ENCODE measurements around the gene CDV3.

Gene CDV3

GRCh38 chr3:133600572-133601081, 27.1 kb downstream of the CDV3 start:
- DNase-seq (ENCODE audit: low read depth in 2 of 2, low spot score in 1 of 2) = no peak

DNA sequence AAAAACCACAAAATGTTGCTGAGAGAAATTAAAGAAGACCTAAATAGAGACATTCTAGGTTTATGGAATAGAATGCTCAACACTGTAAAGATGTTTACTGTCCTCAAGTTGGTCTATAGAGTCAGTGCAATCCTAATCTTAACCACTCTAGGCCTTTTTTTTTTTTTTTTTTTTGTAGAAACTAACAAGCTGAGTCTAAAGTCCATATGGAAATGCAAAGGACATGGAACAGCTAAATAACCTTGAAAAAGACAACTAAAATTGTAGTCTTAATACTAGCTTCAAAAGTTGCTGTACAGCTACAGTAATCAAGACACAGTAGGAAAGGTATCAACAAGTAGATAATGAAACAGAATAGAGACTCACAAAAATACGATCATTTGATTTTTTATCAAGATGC, 32.9 kb downstream of the CDV3 start:
- DNase-seq (ENCODE audit: low read depth in 2 of 2, low spot score in 1 of 2) = no peak

- DNase-seq (ENCODE audit: low read depth in 2 of 2, low spot score in 1 of 2) = no peak
Observed at GRCh38 chr3:133606902-133607301, 33.4 kb downstream of the CDV3 start.

- no peak for DNase-seq (ENCODE audit: low read depth in 2 of 2, low spot score in 1 of 2)
Observed at GRCh38 chr3:133607816-133608215, 34.3 kb downstream of the CDV3 start.

- no peak for DNase-seq (ENCODE audit: low read depth in 2 of 2, low spot score in 1 of 2)
Observed at GRCh38 chr3:133608388-133608787, 34.9 kb downstream of the CDV3 start.

DNA sequence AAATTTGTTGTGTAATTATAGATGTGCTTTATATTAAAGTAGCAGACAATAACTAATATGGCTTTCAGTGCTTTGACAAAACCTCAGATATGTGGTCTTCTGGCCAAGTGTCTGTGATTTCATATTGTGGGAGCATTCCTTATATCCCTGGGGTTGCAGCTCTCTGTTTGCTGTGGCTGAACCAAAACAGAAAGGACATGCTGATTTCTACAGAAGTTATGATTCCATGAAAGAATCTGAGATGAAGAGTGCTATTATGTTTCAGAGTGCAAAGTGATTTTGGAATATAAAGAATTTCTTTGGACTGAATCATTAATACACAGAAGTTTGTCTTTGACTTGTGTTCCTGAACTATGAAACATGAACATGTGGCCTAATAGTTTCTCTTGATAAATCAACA, 36.5 kb downstream of the CDV3 start:
- no peak for DNase-seq (ENCODE audit: low read depth in 2 of 2, low spot score in 1 of 2)

- DNase-seq (ENCODE audit: low read depth in 2 of 2, low spot score in 1 of 2) = no peak
Observed at GRCh38 chr3:133611534-133611933, 38.0 kb downstream of the CDV3 start.

DNA sequence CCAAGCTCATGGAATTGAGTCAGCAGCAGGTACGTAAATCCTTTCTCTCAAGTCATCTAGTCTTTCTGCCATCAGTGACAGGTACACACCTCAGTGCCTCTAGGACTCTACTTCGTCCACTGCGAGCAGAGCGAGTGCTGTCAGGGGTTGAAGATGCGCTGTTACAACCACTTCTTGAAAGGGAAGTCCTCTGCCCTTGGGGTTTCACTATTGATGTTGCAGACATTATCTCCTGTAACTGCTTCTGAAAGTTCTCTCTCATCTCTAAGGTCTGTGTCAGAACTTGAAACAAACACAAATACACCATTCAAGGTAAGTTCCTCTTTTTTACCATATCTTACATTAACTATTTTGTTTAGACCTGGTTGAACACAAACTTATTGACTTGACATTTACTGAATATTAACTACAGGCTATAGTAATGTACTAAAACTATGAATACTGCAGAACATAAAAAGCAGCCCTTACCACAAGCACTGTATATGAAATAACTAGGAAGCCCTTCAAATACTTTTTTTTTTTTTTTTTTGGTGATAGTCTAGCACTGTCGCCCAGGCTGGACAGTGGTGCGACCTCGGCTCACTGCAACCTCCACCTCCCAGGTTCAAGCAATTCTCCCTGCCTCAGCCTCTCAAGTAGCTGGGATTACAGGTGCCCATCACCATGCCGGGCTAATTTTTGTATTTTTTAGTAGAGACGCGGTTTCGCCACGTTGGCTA, 46.7 kb downstream of the CDV3 start:
- no peak for DNase-seq (ENCODE audit: low read depth in 2 of 2, low spot score in 1 of 2)

GRCh38 chr3:133627789-133628188, 54.3 kb downstream of the CDV3 start:
- DNase-seq (ENCODE audit: low read depth in 2 of 2, low spot score in 1 of 2) = no peak

GRCh38 chr3:133629146-133629545, 55.7 kb downstream of the CDV3 start:
- no peak for DNase-seq (ENCODE audit: low read depth in 2 of 2, low spot score in 1 of 2)

GRCh38 chr3:133633439-133633838, 60.0 kb downstream of the CDV3 start:
- DNase-seq (ENCODE audit: low read depth in 2 of 2, low spot score in 1 of 2) = no peak
